ENCODE data around the gene OR5K3.
A peak's percentile ranks its signal among the peaks of the same experiment; 100 is the strongest.
"Not testable (repeated sequence)": the region's sequence is repeated elsewhere in the genome, so short reads cannot be mapped to it uniquely, and the experiment has no call there.

OR5K3 gene, protein sequence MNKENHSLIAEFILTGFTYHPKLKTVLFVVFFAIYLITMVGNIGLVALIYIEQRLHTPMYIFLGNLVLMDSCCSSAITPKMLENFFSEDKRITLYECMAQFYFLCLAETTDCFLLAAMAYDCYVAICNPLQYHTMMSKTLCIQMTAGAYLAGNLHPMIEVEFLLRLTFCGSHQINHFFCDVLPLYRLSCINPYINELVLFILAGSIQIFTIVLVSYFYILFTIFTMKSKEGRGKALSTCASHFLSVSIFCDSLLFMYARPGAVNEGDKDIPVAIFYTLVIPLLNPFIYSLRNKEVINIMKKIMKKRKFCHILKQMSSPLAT

GRCh38 chr3:98390366-98390765 lies at the start of gene OR5K3:
OR5K3 (plus strand) TSS chr3:98390666; CDS start chr3:98390666, 0 bp downstream.
- no peak for DNase-seq (ENCODE audit: low spot score)

DNA sequence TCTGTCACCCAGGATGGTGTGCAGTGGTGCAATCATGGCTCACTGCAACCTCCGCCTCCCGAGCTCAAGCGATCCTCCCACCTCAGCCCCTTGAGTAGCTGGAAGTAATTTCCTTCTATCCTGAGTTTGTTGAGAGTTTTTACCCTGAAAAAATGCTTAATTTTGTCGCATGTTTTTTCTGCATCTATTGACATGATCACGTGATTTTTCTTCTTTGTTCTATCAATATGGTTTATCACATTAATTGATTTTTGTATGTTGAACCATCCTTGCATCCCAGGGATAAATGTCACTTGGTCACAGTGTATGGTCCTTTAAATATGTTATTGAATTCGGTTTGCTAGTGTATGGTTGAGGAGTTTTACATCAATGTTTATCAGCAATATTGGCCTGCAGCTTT lies 48.7 kb upstream of the OR5K3 start:
- DNase-seq (ENCODE audit: low spot score) = no peak

GRCh38 chr3:98343647-98344507 lies 46.6 kb upstream of the OR5K3 start:
- DNase-seq (ENCODE audit: low spot score) = peak; percentile 31

- DNase-seq (ENCODE audit: low spot score) = no peak
Measured at GRCh38 chr3:98350082-98350481, 40.4 kb upstream of the OR5K3 start.

GRCh38 chr3:98353554-98353953 lies 36.9 kb upstream of the OR5K3 start, which contains the start of gene OR5K4:
OR5K4 (plus strand) TSS chr3:98353854; CDS start chr3:98353854, 0 bp downstream.
- DNase-seq (ENCODE audit: low spot score) = no peak

- DNase-seq (ENCODE audit: low spot score) = no peak
Measured at GRCh38 chr3:98359250-98359649, 31.2 kb upstream of the OR5K3 start.

GRCh38 chr3:98359993-98360675 lies 30.3 kb upstream of the OR5K3 start:
- DNase-seq (ENCODE audit: low spot score) = no peak

DNA sequence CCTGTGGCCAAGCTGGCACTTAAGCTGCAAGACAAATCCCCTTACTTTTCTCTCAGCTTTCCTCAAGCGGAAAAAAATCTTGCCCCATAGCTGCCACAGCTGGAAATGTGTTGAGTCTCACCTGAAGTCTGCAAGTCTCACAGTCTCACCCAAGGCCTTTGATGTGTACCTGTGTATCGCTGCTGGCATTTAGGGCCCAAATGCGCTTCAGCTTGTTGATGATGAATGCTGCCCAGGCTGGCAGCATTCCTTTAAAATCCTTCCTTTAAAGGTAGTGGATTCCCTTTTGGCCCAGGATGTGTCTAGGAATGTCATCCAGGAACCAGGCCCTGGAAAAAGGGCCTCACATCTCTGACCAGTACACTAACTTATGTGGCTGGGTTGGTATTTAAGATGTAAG lies 29.8 kb upstream of the OR5K3 start:
- no peak for DNase-seq (ENCODE audit: low spot score)

DNA sequence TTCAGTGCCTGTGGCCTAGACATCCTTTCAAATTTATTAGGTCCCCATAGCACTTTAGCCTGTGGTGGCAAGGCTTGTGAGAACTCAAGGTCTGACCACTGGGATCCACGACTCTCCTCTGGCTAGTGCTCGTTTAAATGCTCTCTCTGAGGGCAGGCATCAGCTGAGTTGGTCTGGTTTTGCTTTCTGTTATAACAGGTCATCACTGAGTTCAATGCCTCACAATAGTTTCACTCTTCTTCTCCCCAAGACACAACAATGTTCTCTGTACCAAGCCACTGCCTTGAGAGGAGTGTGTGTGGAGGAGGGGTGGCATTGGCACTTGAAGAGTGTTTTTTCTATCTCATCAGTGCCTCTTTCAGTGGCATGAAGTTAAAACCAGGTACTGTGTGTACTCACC lies 29.2 kb upstream of the OR5K3 start:
- DNase-seq (ENCODE audit: low spot score) = no peak

DNA sequence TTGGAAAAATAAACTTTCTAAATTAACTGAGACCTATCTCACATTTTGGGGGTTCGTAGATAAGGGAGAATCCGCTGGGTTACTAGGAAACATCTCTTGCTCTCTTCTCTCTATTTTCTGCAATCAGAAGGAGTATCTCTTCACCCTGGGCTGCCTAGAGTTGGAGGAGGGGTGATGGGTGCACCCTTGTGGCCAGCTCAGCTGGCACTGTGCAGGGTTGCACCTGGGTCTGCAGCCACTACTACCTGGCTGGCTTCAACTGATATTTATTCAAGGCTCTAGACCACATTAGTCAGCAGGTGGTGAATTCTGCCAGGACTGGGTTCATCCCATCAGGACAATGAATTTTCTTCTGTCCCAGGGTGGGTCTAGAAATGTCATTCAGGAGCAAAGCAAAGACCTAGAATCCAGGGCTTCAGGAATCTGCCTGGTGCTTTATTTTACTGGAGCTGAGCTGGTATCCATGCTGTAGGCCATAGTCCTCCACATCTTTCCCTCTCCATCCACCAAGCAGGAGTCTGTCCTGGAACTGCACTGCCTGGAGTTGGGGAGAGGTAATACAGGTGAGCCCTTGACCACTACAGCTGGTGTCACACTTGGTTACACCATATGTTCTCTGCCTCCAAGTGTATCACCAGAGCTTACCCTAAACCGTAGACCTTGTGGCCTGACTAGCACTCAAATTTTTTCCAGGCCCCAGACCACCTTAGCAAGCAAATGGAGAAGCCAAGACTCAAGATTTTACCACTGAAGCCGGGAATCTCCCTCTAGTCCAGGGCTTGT lies 22.8 kb upstream of the OR5K3 start:
- no peak for DNase-seq (ENCODE audit: low spot score)

- no peak for DNase-seq (ENCODE audit: low spot score)
Measured at GRCh38 chr3:98371186-98371585, 19.3 kb upstream of the OR5K3 start.

DNA sequence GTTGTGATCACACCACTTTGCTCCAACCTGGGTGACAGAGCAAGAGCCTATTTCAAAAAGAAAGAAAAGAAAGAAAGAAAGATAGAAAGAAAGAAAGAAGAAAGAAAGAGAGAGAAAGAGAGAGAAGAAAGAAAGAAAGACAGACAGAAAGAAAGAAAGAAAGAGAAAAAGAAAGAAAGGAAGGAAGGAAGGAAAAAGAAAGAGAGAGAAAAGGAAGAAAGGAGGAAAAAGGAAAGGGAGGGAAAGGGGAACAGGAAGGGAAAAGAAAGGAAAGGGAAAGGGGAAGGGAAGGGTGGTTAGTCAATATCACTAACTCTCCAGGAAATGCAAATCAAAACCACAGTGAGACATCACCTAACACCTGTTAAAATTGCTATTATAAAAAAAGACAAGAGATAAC lies 18.6 kb upstream of the OR5K3 start:
- no peak for DNase-seq (ENCODE audit: low spot score)

GRCh38 chr3:98372445-98372844 lies 18.0 kb upstream of the OR5K3 start:
- no peak for DNase-seq (ENCODE audit: low spot score)

DNA sequence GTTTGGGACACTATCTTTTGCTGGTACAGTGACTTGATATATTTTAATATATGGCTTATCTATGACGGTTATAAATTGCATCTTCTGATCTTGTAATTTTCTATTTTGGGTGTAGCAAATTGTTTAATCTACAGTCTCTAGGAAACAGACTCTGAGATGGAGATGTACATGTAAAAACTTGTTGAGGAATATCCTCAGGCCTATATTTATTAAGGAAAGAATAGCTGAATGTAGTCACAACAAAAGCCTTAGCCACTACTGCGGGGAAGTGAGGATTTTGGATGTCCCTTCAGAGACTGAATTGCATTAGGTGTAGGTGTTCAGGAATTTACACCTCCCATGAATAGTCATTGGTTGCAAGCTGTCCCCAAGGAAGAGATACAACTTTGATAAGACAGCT lies 13.8 kb upstream of the OR5K3 start:
- no peak for DNase-seq (ENCODE audit: low spot score)

DNA sequence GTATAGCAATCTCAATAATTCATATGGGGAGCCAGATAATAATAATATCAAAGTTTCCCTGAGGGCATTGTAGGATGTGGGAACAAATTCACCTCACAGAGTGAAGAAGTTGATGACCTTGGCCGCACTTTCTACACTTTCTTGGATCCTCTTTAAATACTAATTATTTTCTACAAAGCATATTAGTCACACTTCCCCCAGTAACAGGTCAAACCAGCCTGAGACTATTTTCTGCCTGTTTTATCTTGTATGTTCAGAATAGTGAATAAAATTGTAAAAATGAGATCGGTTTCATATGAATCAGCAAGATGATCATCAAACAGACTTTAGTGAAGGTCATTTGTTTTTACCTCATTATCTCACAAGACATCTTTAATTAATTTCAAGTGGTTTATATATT lies 2.3 kb upstream of the OR5K3 start:
- DNase-seq (ENCODE audit: low spot score) = no peak

- DNase-seq (ENCODE audit: low spot score) = no peak
Measured at GRCh38 chr3:98395101-98395500, 4.6 kb downstream of the OR5K3 start.

DNA sequence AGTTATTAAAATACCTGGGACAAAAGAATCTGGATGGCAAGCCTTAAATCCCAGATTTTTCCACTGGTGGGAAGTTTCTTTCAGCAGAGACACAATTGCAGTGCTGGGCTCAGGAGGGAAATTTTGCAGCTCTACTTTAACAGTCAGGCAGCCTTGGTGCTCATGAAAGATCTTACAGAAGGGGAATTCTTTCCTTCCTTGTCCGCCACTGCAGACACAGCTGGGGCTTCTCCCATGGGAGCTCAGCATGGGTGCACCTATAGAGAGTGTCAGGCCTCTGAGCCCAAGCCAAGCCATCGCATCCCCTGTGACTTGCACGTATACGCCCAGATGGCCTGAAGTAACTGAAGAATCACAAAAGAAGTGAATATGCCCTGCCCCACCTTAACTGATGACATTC lies 6.0 kb downstream of the OR5K3 start:
- not testable (repeated sequence) for DNase-seq (ENCODE audit: low spot score)

DNA sequence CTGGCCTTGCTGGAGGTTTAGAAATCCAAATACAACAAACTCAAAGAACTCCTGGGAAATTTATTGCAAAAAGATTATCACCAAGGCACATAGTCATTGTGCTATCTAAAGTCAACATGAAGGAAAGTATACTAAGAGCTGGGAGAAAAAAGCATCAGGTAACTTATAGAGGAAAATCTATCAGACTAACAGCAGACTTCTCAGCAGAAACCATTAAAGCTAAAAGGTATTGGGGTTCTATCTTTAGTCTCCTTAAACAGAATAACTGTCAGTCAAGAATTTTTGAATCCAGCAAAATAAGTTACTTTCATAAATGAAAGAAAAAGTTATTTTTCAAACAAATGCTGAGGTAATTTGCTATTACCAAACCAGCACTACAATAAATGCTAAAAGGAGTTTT lies 8.0 kb downstream of the OR5K3 start:
- DNase-seq (ENCODE audit: low spot score) = no peak

GRCh38 chr3:98402507-98402906 lies 12.0 kb downstream of the OR5K3 start:
- no peak for DNase-seq (ENCODE audit: low spot score)

DNA sequence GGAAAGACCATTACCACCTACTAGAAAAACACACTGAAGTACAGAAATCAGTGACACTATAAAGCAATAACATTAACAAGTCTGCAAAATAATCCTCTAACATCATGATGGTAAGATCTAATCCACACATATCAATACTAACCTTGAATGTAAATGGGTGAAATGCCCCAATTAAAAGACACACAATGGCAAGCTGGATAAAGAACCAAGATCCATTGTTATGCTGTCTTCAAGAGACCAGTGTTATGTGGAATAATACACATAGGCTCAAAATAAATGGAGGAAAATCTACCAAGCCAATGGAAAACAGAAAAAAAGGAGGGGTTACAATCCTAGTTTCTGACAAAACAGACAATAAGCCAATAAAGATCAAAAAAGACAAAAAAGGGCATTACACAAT lies 13.5 kb downstream of the OR5K3 start:
- DNase-seq (ENCODE audit: low spot score) = no peak

DNA sequence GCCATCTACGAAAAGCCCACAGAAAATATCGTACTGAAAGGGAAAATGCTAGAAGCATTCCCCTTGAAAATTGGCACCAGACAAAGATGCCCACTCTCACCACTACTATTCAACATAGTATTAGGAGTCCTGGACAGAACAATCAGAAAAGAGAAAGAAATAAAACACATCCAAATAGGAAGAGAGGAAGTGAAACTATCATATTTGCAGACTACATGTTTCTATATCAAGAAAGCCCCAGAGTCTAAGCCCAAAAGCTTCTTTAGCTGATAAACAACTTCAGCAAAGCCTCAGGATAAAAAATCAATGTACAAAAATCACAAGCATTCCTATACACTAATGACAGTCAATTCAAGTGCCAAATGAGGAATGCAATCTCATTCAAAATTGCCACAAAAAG lies 15.6 kb downstream of the OR5K3 start:
- DNase-seq (ENCODE audit: low spot score) = no peak

GRCh38 chr3:98432575-98432974 lies 42.1 kb downstream of the OR5K3 start:
- no peak for DNase-seq (ENCODE audit: low spot score)

All from germinal center (tissue), 1 donor.